OCI-LY3 (cell line): ENCODE data around the gene CASZ1.

ENCODE experiments used
- EZH2phosphoT487 ChIP-seq: fragments of 200-600 bp; shearing (Covaris generic); IDR thresholded peaks from 2 replicates; pipeline ENCODE4 v1.6.1; 2018; ENCODE audit warnings: antibody characterized with exemption, mixed run types, low read depth
- TF ChIP-seq, protein P1 (sequence below): fragments of 200-600, 300-600 bp; sonication (generic); IDR thresholded peaks from 2 replicates; pipeline ENCODE4 v1.5.1; 2014; ENCODE audit warnings: antibody characterized with exemption, low read length, low read depth

DNA sequence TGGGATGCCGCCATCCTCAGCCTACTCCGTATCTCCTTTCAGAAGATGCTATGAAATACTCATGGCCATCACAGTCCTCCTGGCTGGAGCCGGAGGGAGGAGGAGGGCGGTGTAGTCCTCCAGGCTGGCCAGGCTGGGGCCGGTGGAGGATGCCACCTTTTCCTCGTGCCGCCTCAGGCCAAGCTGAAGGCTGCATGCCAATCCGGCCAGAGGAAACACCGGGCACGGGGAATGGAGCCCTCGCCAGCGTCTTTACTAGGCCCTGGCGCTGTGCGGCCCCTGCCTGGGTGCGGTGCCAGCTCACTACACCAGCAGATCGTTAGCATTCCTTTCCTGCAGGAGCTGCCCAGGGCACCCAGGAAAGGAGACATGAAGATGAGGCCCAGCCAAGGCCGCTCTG lies 70.1 kb downstream of the CASZ1 start:
- TF ChIP-seq, protein P1, sequence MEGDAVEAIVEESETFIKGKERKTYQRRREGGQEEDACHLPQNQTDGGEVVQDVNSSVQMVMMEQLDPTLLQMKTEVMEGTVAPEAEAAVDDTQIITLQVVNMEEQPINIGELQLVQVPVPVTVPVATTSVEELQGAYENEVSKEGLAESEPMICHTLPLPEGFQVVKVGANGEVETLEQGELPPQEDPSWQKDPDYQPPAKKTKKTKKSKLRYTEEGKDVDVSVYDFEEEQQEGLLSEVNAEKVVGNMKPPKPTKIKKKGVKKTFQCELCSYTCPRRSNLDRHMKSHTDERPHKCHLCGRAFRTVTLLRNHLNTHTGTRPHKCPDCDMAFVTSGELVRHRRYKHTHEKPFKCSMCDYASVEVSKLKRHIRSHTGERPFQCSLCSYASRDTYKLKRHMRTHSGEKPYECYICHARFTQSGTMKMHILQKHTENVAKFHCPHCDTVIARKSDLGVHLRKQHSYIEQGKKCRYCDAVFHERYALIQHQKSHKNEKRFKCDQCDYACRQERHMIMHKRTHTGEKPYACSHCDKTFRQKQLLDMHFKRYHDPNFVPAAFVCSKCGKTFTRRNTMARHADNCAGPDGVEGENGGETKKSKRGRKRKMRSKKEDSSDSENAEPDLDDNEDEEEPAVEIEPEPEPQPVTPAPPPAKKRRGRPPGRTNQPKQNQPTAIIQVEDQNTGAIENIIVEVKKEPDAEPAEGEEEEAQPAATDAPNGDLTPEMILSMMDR, result no peak
- TF ChIP-seq EZH2phosphoT487, result no peak
